K562 (cell line): ENCODE measurements around the gene SLC9A1. TPM values are rescaled to one million over a fixed set of nuclear protein-coding genes. Genes with fewer than 3 reads are reported as not detected.

Source experiments
- ATF3 ChIP-seq, 2 experiments: fragments of 450-650 bp in 1 of 2; sonication (generic) in 1 of 2; formaldehyde crosslinking in 1 of 2; IDR thresholded peaks in 1 of 2; conservative IDR thresholded peaks in 1 of 2; 2 replicates each; pipeline versions ENCODE4 v1.6.1 to v1.8.1; 2016 to 2023; ENCODE audit warnings: mild to moderate bottlenecking in 2 of 2, moderate library complexity in 2 of 2, inconsistent platforms in 1 of 2, missing genetic modification reagents in 1 of 2
- CHAMP1 ChIP-seq: fragments of 450-650 bp; IDR thresholded peaks from 2 replicates; pipeline ENCODE4 v1.6.1; 2016; ENCODE audit warnings: mild to moderate bottlenecking
- CREB3 ChIP-seq: fragments of 450-650 bp; conservative IDR thresholded peaks from 2 replicates; pipeline ENCODE4 v1.6.1; 2016; ENCODE audit warnings: missing genetic modification characterization, low read depth, mild to moderate bottlenecking, missing compliant biosample characterization, moderate library complexity
- GABPB1 ChIP-seq: sonication (generic); formaldehyde crosslinking; IDR thresholded peaks from 2 replicates; pipeline ENCODE4 v1.8.0; 2022; ENCODE audit warnings: mild to moderate bottlenecking, missing genetic modification reagents
- GTF2B ChIP-seq: IDR thresholded peaks from 2 replicates; pipeline ENCODE4 v1.6.1; 2011; ENCODE audit not compliant: insufficient read length; ENCODE audit errors: extremely low read depth
- HNRNPLL ChIP-seq: fragments of 200-400 bp; formaldehyde crosslinking; IDR thresholded peaks from 2 replicates; pipeline ENCODE4 v1.6.1; 2017; ENCODE audit warnings: low read length, low read depth, mild to moderate bottlenecking; ENCODE audit not compliant: poor library complexity, severe bottlenecking
- JUN ChIP-seq, 2 experiments: sonication (generic) in 1 of 2; formaldehyde crosslinking in 1 of 2; IDR thresholded peaks; 2 replicates each; pipeline versions ENCODE4 v1.6.1 to v1.8.0; 2012 to 2022; ENCODE audit warnings: borderline replicate concordance in 2 of 2, mild to moderate bottlenecking in 2 of 2, improper control_type of control experiment in 1 of 2, low read depth in 1 of 2, low read length in 1 of 2, missing genetic modification reagents in 1 of 2
- POLR2G ChIP-seq: fragments of 200-400 bp; formaldehyde crosslinking; IDR thresholded peaks from 2 replicates; pipeline ENCODE4 v1.6.1; 2017; ENCODE audit warnings: low read depth, mild to moderate bottlenecking, antibody characterized with exemption, low read length, moderate library complexity
- PTRF ChIP-seq: fragments of 450-650 bp; IDR thresholded peaks from 2 replicates; pipeline ENCODE4 v1.6.1; 2016; ENCODE audit warnings: mild to moderate bottlenecking, missing genetic modification characterization, missing compliant biosample characterization
- SMAD4 ChIP-seq: fragments of 250-450 bp; sonication (Bioruptor Pico); conservative IDR thresholded peaks from 2 replicates; pipeline ENCODE4 v1.8.0; 2021; ENCODE audit warnings: inconsistent platforms, mild to moderate bottlenecking, moderate library complexity
- SP2 ChIP-seq: IDR thresholded peaks from 2 replicates; pipeline ENCODE4 v1.6.1; 2011; ENCODE audit warnings: mild to moderate bottlenecking, low read depth, low read length, moderate library complexity; ENCODE audit not compliant: poor library complexity, severe bottlenecking; ENCODE audit errors: extremely low read depth
- SREBF1 ChIP-seq: fragments of 150-350 bp; IDR thresholded peaks from 2 replicates; pipeline ENCODE4 v1.6.1; 2014; ENCODE audit warnings: antibody characterized with exemption, low read depth, low read length, borderline replicate concordance
- TCF7 ChIP-seq: sonication (generic); IDR thresholded peaks from 2 replicates; pipeline ENCODE4 v1.6.1; 2016; ENCODE audit warnings: antibody characterized with exemption, borderline replicate concordance
- TEAD1 ChIP-seq, 2 experiments: fragments of 450-650 bp in 1 of 2; sonication (generic) in 1 of 2; formaldehyde crosslinking; IDR thresholded peaks; 2 replicates each; pipeline versions ENCODE4 v1.4.0 to v1.8.0; 2020 to 2022; ENCODE audit warnings: mild to moderate bottlenecking in 2 of 2, missing genetic modification reagents in 1 of 2
- U2AF1 ChIP-seq: fragments of 200-400 bp; formaldehyde crosslinking; optimal IDR thresholded peaks from 2 replicates; pipeline ENCODE3; 2017; ENCODE audit warnings: mild to moderate bottlenecking, low read depth, low read length, moderate library complexity
- ZNF3 ChIP-seq: fragments of 250-450 bp; sonication (Bioruptor Pico); IDR thresholded peaks from 2 replicates; pipeline ENCODE4 v1.5.0; 2021; ENCODE audit warnings: mild to moderate bottlenecking, moderate library complexity
- ZNF444 ChIP-seq: fragments of 250-450 bp; sonication (Bioruptor Pico); IDR thresholded peaks from 2 replicates; pipeline ENCODE4 v1.4.0; 2020; ENCODE audit warnings: mild to moderate bottlenecking, moderate library complexity
- ZNF589 ChIP-seq: fragments of 200-800 bp; sonication (Bioruptor generic); IDR thresholded peaks from 2 replicates; pipeline ENCODE4 v1.6.1; 2016; ENCODE audit warnings: low read depth, missing genetic modification characterization, missing compliant biosample characterization
- ZNF644 ChIP-seq: fragments of 200-800 bp; sonication (Bioruptor generic); IDR thresholded peaks from 2 replicates; pipeline ENCODE4 v1.6.1; 2016; ENCODE audit warnings: low read depth, missing genetic modification characterization, missing compliant biosample characterization
- ZZZ3 ChIP-seq: fragments of 450-650 bp; IDR thresholded peaks from 2 replicates; pipeline ENCODE4 v1.6.1; 2016; ENCODE audit warnings: antibody characterized with exemption, mild to moderate bottlenecking, moderate library complexity
- polyA plus RNA-seq, 8 experiments: library from polyadenylated mRNA; depleted of rRNA in 4 of 8; stranded (reverse) in 5 of 8; unstranded in 3 of 8; fragments of >200 nt; fragmentation: Nextera tagmentation in 2 of 8; fragmentation: Illumina TruSeq in 1 of 8; extraction: Ambion mirVana in 2 of 8; extraction: Trizol in 1 of 8; gene quantifications; 2 replicates each; pipeline versions ENCODE4 v1.2.1 to v1.2.3, GENCODE V29; 2011 to 2014; ENCODE audit warnings: inconsistent platforms in 1 of 8, missing spikeins in 1 of 8
- total RNA-seq, 7 experiments: library from RNA; depleted of rRNA in 6 of 7; stranded (reverse); fragments of >200 nt in 6 of 7; fragmentation: Illumina TruSeq in 2 of 7; extraction: Trizol in 2 of 7; gene quantifications; 2 replicates each; pipeline versions ENCODE4 v1.2.1 to v1.2.3, GENCODE V29; 2011 to 2021; ENCODE audit warnings: low replicate concordance in 1 of 7

The SLC9A1 gene
- total and polyA plus RNA-seq, 9 of the 15 experiments (the other 6 are each of a cell fraction or from before 2014, with no cell fraction given), result 0.59 to 14.4 (median 2.0) TPM

- TF ChIP-seq TCF7, result peak; percentile 78
- peak; percentile 67 for TF ChIP-seq HNRNPLL
- TF ChIP-seq JUN (IDR thresholded peaks at IDR 0.05; ENCODE audit: borderline replicate concordance, low read depth, low read length), result peak; percentile 61
- no peak; the same call in none of the 2 replicates for TF ChIP-seq JUN (CRISPR knock-in tag; IDR thresholded peaks at IDR 0.05; ENCODE audit: borderline replicate concordance)
- peak; percentile 85 for TF ChIP-seq GABPB1 (CRISPR knock-in tag)
- 0 out of 2 replicates have a peak, but pooled peaks have one; percentile 18 for TF ChIP-seq PTRF (tag)
- TF ChIP-seq SREBF1, result 0 out of 2 replicates have a peak, but pooled peaks have one; percentile 51
- peak; percentile 100 for TF ChIP-seq POLR2G
- TF ChIP-seq TEAD1 (CRISPR knock-in tag; IDR thresholded peaks at IDR 0.05), result peak; percentile 35 to 52; a peak in 2 of 4 replicates
- peak; percentile 99 for TF ChIP-seq SP2
- TF ChIP-seq U2AF1, result peak; percentile 92
- peak; percentile 96 for TF ChIP-seq CHAMP1
- peak; percentile 99 for TF ChIP-seq SMAD4 (CRISPR knock-in tag)
- TF ChIP-seq ZNF3, result no peak
- TF ChIP-seq GTF2B, result peak; percentile 81
- peak; percentile 69 for TF ChIP-seq ZNF644 (tag)
- peak; percentile 80 for TF ChIP-seq ZNF589 (CRISPR knock-in tag)
- TF ChIP-seq ZNF444 (CRISPR knock-in tag), result 0 out of 2 replicates have a peak, but pooled peaks have one; percentile 7
- TF ChIP-seq ZZZ3, result no peak
- TF ChIP-seq ATF3 (IDR thresholded peaks at IDR 0.05), result peak; percentile 98
- TF ChIP-seq ATF3 (CRISPR knock-in tag; conservative IDR thresholded peaks at IDR 0.05), result peak; percentile 52
- TF ChIP-seq CREB3 (tag), result peak; percentile 74; the same call in 1 of the 2 replicates
Observed at GRCh38 chr1:27154991-27155781, at the start of gene SLC9A1 (continued).
